H1 (cell line): Measurements from ENCODE around the gene CHST8. TPM values are rescaled to one million over a fixed set of nuclear protein-coding genes. Genes with fewer than 3 reads are reported as not detected.
A peak's percentile ranks its signal among the peaks of the same experiment; 100 is the strongest.

ENCODE experiments used
- CTCF ChIA-PET: fragments of 300-600 bp; sonication (Branson Sonifier 250); formaldehyde crosslinking; loops from one replicate; lab custom pipeline; 2021; ENCODE audit not compliant: partially characterized antibody; lab: Charles Lee
- POLR2A ChIA-PET: fragments of 300-600 bp; sonication (Branson Sonifier 250); formaldehyde crosslinking; loops from one replicate; lab custom pipeline; 2021; ENCODE audit warnings: inconsistent platforms; ENCODE audit not compliant: partially characterized antibody; lab: Charles Lee
- DNase-seq, 2 experiments: peaks; one replicate each; pipeline versions ENCODE4 v3.0.0 to v3.0.0-alpha.2; 2010 to 2022; ENCODE audit warnings: low spot score in 2 of 2, low read depth in 1 of 2, mixed read lengths in 1 of 2
- FAIRE-seq: peaks from 2 replicates; lab custom pipeline; 2011; peaks lifted over from hg19 to GRCh38; lab: Jason Lieb, UNC
- H2AFZ ChIP-seq: 2 replicates; pipeline ENCODE4 v1.8.1; 2012; ENCODE audit warnings: low read length, inconsistent platforms
- H2AK5ac ChIP-seq: 2 replicates; pipeline ENCODE4 v1.6.1; 2013; ENCODE audit warnings: low read depth, low read length
- H2BK120ac ChIP-seq: replicated peaks from 2 replicates; pipeline ENCODE3; 2013; ENCODE audit warnings: low read depth, low read length, inconsistent platforms
- H2BK12ac ChIP-seq: 2 replicates; pipeline ENCODE4 v1.6.1; 2013; ENCODE audit warnings: low read depth, low read length
- H2BK15ac ChIP-seq: 2 replicates; pipeline ENCODE4 v1.6.1; 2013; ENCODE audit warnings: low read length
- H2BK20ac ChIP-seq: 2 replicates; pipeline ENCODE4 v1.6.1; 2013; ENCODE audit warnings: low read length
- H2BK5ac ChIP-seq: 2 replicates; pipeline ENCODE4 v1.6.1; 2013; ENCODE audit warnings: low read depth, low read length
- H3K14ac ChIP-seq: 2 replicates; pipeline ENCODE4 v1.6.1; 2013; ENCODE audit warnings: inconsistent platforms; ENCODE audit not compliant: insufficient read length
- H3K18ac ChIP-seq: 2 replicates; pipeline ENCODE4 v1.6.1; 2013; ENCODE audit warnings: low read length; ENCODE audit errors: extremely low read depth
- H3K23ac ChIP-seq: 2 replicates; pipeline ENCODE4 v1.6.1; 2013; ENCODE audit warnings: inconsistent platforms; ENCODE audit not compliant: insufficient read length
- H3K23me2 ChIP-seq: 2 replicates; pipeline ENCODE4 v1.6.1; 2013; ENCODE audit warnings: low read depth, low read length
- H3K27ac ChIP-seq: 2 replicates; pipeline ENCODE4 v1.6.1; 2011; ENCODE audit warnings: low read depth, low read length, inconsistent platforms
- H3K27me3 ChIP-seq, 4 experiments: replicated peaks in 1 of 4; 1 replicate in 1 of 4; 2 replicates in 3 of 4; pipeline versions ENCODE4 v1.6.1 to v1.8.1; 2011 to 2013; ENCODE audit warnings: low read length in 3 of 4, mild to moderate bottlenecking in 3 of 4, inconsistent platforms in 2 of 4, mixed read lengths in 2 of 4, moderate library complexity in 1 of 4; ENCODE audit not compliant: control insufficient read depth in 3 of 4, insufficient read depth in 3 of 4; ENCODE audit errors: extremely low read depth in 1 of 4
- H3K36me3 ChIP-seq, 4 experiments: 2 replicates each; pipeline versions ENCODE4 v1.6.1 to v1.8.1; 2011 to 2013; ENCODE audit warnings: mild to moderate bottlenecking in 4 of 4, low read length in 3 of 4, moderate library complexity in 2 of 4, control low read depth in 1 of 4, inconsistent platforms in 1 of 4; ENCODE audit not compliant: insufficient read depth in 4 of 4, control insufficient read depth in 2 of 4
- H3K4ac ChIP-seq: replicated peaks from 2 replicates; pipeline ENCODE3; 2013; ENCODE audit warnings: low read length, low read depth, mixed read lengths, inconsistent platforms; ENCODE audit not compliant: insufficient read length
- H3K4me1 ChIP-seq, 4 experiments: replicated peaks in 1 of 4; 1 replicate in 1 of 4; 2 replicates in 3 of 4; pipeline versions ENCODE4 v1.6.1 to v1.8.1; 2011 to 2013; ENCODE audit warnings: low read length in 3 of 4, inconsistent platforms in 2 of 4, mixed read lengths in 1 of 4; ENCODE audit not compliant: insufficient read depth in 4 of 4, control insufficient read depth in 3 of 4
- H3K4me2 ChIP-seq, 2 experiments: 2 replicates each; pipeline versions ENCODE4 v1.6.1 to v1.8.1; 2011 to 2013; ENCODE audit warnings: low read depth in 2 of 2, low read length in 2 of 2, control low read depth in 1 of 2, inconsistent platforms in 1 of 2, mild to moderate bottlenecking in 1 of 2; ENCODE audit not compliant: insufficient read depth in 1 of 2
- H3K4me3 ChIP-seq, 4 experiments: fragments of 200-600, 300-600 bp in 1 of 4; sonication (generic), shearing (Covaris generic), sonication (Bioruptor Twin) in 1 of 4; 2 replicates each; pipeline versions ENCODE4 v1.5.1 to v1.8.1; 2011 to 2016; ENCODE audit warnings: low read length in 4 of 4, low read depth in 3 of 4, control low read depth in 2 of 4, inconsistent platforms in 2 of 4, mild to moderate bottlenecking in 2 of 4, mixed read lengths in 1 of 4, moderate library complexity in 1 of 4; ENCODE audit not compliant: insufficient read depth in 2 of 4; ENCODE audit errors: extremely low read depth in 1 of 4
- H3K56ac ChIP-seq: replicated peaks from 2 replicates; pipeline ENCODE3; 2013; ENCODE audit warnings: low read depth, mild to moderate bottlenecking, mixed read lengths, low read length, inconsistent platforms; ENCODE audit not compliant: insufficient read length
- H3K79me1 ChIP-seq: 2 replicates; pipeline ENCODE4 v1.6.1; 2013; ENCODE audit warnings: low read depth, low read length, control low read depth
- H3K79me2 ChIP-seq, 2 experiments: 2 replicates each; pipeline versions ENCODE4 v1.6.1 to v1.8.1; 2012 to 2013; ENCODE audit warnings: low read length in 2 of 2, mild to moderate bottlenecking in 2 of 2, inconsistent platforms in 1 of 2; ENCODE audit not compliant: insufficient read depth in 2 of 2, control insufficient read depth in 1 of 2
- H3K9ac ChIP-seq, 4 experiments: replicated peaks in 1 of 4; 1 replicate in 1 of 4; 2 replicates in 3 of 4; pipeline versions ENCODE4 v1.6.1 to v1.8.1; 2011 to 2013; ENCODE audit warnings: low read depth in 3 of 4, low read length in 3 of 4, control low read depth in 2 of 4, mild to moderate bottlenecking in 2 of 4, moderate library complexity in 2 of 4, inconsistent platforms in 1 of 4; ENCODE audit errors: extremely low read depth in 1 of 4
- H3K9me3 ChIP-seq, 2 experiments: 2 replicates each; pipeline versions ENCODE4 v1.6.1 to v1.8.1; 2012 to 2013; ENCODE audit warnings: mild to moderate bottlenecking in 2 of 2, moderate library complexity in 2 of 2, control low read depth in 1 of 2, inconsistent platforms in 1 of 2, low read depth in 1 of 2, low read length in 1 of 2, mixed read lengths in 1 of 2; ENCODE audit not compliant: insufficient read depth in 2 of 2
- H4K20me1 ChIP-seq, 2 experiments: replicated peaks in 1 of 2; 2 replicates each; pipeline versions ENCODE3 to v1.8.1; 2011 to 2013; ENCODE audit warnings: inconsistent platforms in 2 of 2, low read length in 2 of 2, mild to moderate bottlenecking in 1 of 2; ENCODE audit not compliant: insufficient read depth in 2 of 2, control insufficient read depth in 1 of 2
- H4K5ac ChIP-seq: 2 replicates; pipeline ENCODE4 v1.6.1; 2013; ENCODE audit warnings: low read length, low read depth, mixed read lengths, inconsistent platforms; ENCODE audit not compliant: insufficient read length
- H4K8ac ChIP-seq: 2 replicates; pipeline ENCODE4 v1.8.0; 2013; ENCODE audit warnings: mild to moderate bottlenecking, moderate library complexity, low read length, inconsistent platforms; ENCODE audit not compliant: insufficient read depth; ENCODE audit errors: extremely low read depth
- H4K91ac ChIP-seq: replicated peaks from 2 replicates; pipeline ENCODE3; 2013; ENCODE audit warnings: low read length, mixed read lengths, inconsistent platforms; ENCODE audit not compliant: insufficient read length
- BRCA1 ChIP-seq: IDR thresholded peaks from 2 replicates; pipeline ENCODE4 v1.6.1; 2012; ENCODE audit warnings: low read depth, low read length, improper control_type of control experiment
- CTBP2 ChIP-seq: IDR thresholded peaks from 2 replicates; pipeline ENCODE4 v1.7.0; 2011; ENCODE audit warnings: borderline replicate concordance, mild to moderate bottlenecking, moderate library complexity, mixed read lengths, low read length; ENCODE audit not compliant: insufficient read depth, insufficient read length
- MAX ChIP-seq: IDR thresholded peaks from 2 replicates; pipeline ENCODE4 v1.6.1; 2012; ENCODE audit warnings: inconsistent platforms
- SAP30 ChIP-seq: fragments of 300-600 bp; sonication (generic); IDR thresholded peaks from 2 replicates; pipeline ENCODE4 v1.7.1; 2012; ENCODE audit warnings: low read length, moderate library complexity, mild to moderate bottlenecking, inconsistent platforms; ENCODE audit not compliant: insufficient read depth, insufficient replicate concordance
- YY1 ChIP-seq: IDR thresholded peaks from 2 replicates; pipeline ENCODE4 v1.6.1; 2011; ENCODE audit warnings: low read depth, mild to moderate bottlenecking, low read length
- ZNF274 ChIP-seq: IDR thresholded peaks from 2 replicates; pipeline ENCODE4 v1.7.0; 2012; ENCODE audit warnings: low read length, borderline replicate concordance; ENCODE audit errors: extremely low read depth
- whole genome bisulfite sequencing, 2 experiments: shearing (Covaris generic) in 1 of 2; methylation state at CpG; one replicate each; pipeline versions ENCODE4 v1.1.6 to v1.1.7; 2013 to 2015; ENCODE audit warnings: low lambda C conversion rate in 2 of 2, mixed read lengths in 2 of 2, inconsistent platforms in 1 of 2, low coverage in 1 of 2, missing lambda C conversion rate in 1 of 2; ENCODE audit not compliant: insufficient replicate concordance in 2 of 2, insufficient coverage in 1 of 2, insufficient read length in 1 of 2; ENCODE audit errors: extremely low coverage in 1 of 2, missing lambda C conversion rate in 1 of 2; 5-methylcytosine and 5-hydroxymethylcytosine counted together
- polyA plus RNA-seq, 7 experiments: library from polyadenylated mRNA; depleted of rRNA in 3 of 7; stranded (reverse) in 5 of 7; unstranded in 2 of 7; fragments of >200 nt in 5 of 7; fragments of 200-250 nt in 2 of 7; gene quantifications; 1 replicate in 5 of 7; 2 replicates in 1 of 7; 4 replicates in 1 of 7; pipeline versions ENCODE4 v1.2.1 to v1.2.3, GENCODE V29; 2011 to 2013; ENCODE audit warnings: missing spikeins in 2 of 7, mixed read lengths in 2 of 7
- total RNA-seq: library from RNA; stranded (reverse); fragmentation: NEBNext Ultra II Directional; extraction: Animal tissue kit (Norgen Biotek cat#: 25700); gene quantifications from 2 replicates; pipeline ENCODE4 v1.2.1, GENCODE V29; 2021

The CHST8 gene
- total and polyA plus RNA-seq, 2 of the 8 experiments (the other 6 are each of a cell fraction or from before 2014, with no cell fraction given): 10.8 to 28.2 TPM

GRCh38 chr19:33704271-33704670 is 82.5 kb downstream of the CHST8 start:
- Histone ChIP-seq H3K18ac (no peak overlapping the region), H3K23me2 (no peaks in the 10 kb centered on the region), H3K4ac (no peak overlapping the region), H3K14ac (no peak overlapping the region), H2AFZ (no peak overlapping the region), H4K8ac (no peak overlapping the region), H3K4me1 (peaks cover 0 to 8% (median 3%) of the 10 kb centered on the region in 4 experiments; a peak in 6 of 7 replicates), H2BK5ac (no peak overlapping the region), H4K91ac (no peak overlapping the region), H3K23ac (no peak overlapping the region), H3K9ac (no peak overlapping the region), H2BK120ac (no peak overlapping the region), H3K79me1 (no peaks in the 10 kb centered on the region; the same call in 1 of the 2 replicates), H3K56ac (no peak overlapping the region), H3K36me3 (no peaks in the 10 kb centered on the region), H4K5ac (no peak overlapping the region), H3K9me3 (no peaks in the 10 kb centered on the region), H2AK5ac (no peak overlapping the region), H2BK12ac (no peak overlapping the region), H3K27ac (no peak overlapping the region), H2BK15ac (0 out of 2 replicates have a peak overlapping the region, but pooled peaks have one; percentile 5), H3K4me2 (no peak overlapping the region), H4K20me1 (peaks cover 0 to 3% of the 10 kb centered on the region in 2 experiments), H3K4me3 (no peak overlapping the region), H3K27me3 (no peaks in the 10 kb centered on the region), H2BK20ac (no peak overlapping the region), H3K79me2 (no peaks in the 10 kb centered on the region)
- FAIRE-seq: no peak
- 100% methylated on average over 2 of the region's 2 CpGs; no CpG with 5 or more reads in 1 of the 2 experiments for WGBS, 2 experiments
- ChIA-PET CTCF (interaction anchor here (0.7 to 2.1 kb wide), 12 partner anchors 12 to 288 kb away, joined by 3 to 6 read pairs (median 3); no protein-coding TSS in a partner anchor), POLR2A (interaction anchor here (0.6 to 0.7 kb wide), 2 partner anchors 67 to 176 kb away, joined by 3 to 5 read pairs; no protein-coding TSS in a partner anchor)
- DNase-seq: no peak
- TF ChIP-seq BRCA1 (no peak), CTBP2 (no peak), SAP30 (no peak), ZNF274 (no peak), YY1 (no peak), MAX (no peak)
